HG02571 (cell line): Measurements from ENCODE around the gene FAM184A.
A peak's percentile ranks its signal among the peaks of the same experiment; 100 is the strongest.
"Not testable (repeated sequence)": the region's sequence is repeated elsewhere in the genome, so short reads cannot be mapped to it uniquely, and the experiment has no call there.

ENCODE experiments used
- ATAC-seq: cut with Tn5 transposase; IDR thresholded peaks from one replicate; pipeline ENCODE4 v1.9.1; 2021; ENCODE audit warnings: mild to moderate bottlenecking, moderate library complexity; ENCODE audit not compliant: unreplicated experiment

FAM184A gene, protein sequence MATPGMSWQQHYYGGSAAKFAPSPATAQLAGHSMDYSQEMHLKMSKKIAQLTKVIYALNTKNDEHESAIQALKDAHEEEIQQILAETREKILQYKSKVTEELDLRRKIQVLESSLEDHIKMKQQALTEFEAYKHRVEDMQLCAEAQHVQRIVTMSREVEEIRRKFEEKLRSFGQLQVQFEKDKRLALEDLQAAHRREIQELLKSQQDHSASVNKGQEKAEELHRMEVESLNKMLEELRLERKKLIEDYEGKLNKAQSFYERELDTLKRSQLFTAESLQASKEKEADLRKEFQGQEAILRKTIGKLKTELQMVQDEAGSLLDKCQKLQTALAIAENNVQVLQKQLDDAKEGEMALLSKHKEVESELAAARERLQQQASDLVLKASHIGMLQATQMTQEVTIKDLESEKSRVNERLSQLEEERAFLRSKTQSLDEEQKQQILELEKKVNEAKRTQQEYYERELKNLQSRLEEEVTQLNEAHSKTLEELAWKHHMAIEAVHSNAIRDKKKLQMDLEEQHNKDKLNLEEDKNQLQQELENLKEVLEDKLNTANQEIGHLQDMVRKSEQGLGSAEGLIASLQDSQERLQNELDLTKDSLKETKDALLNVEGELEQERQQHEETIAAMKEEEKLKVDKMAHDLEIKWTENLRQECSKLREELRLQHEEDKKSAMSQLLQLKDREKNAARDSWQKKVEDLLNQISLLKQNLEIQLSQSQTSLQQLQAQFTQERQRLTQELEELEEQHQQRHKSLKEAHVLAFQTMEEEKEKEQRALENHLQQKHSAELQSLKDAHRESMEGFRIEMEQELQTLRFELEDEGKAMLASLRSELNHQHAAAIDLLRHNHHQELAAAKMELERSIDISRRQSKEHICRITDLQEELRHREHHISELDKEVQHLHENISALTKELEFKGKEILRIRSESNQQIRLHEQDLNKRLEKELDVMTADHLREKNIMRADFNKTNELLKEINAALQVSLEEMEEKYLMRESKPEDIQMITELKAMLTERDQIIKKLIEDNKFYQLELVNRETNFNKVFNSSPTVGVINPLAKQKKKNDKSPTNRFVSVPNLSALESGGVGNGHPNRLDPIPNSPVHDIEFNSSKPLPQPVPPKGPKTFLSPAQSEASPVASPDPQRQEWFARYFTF

DNA sequence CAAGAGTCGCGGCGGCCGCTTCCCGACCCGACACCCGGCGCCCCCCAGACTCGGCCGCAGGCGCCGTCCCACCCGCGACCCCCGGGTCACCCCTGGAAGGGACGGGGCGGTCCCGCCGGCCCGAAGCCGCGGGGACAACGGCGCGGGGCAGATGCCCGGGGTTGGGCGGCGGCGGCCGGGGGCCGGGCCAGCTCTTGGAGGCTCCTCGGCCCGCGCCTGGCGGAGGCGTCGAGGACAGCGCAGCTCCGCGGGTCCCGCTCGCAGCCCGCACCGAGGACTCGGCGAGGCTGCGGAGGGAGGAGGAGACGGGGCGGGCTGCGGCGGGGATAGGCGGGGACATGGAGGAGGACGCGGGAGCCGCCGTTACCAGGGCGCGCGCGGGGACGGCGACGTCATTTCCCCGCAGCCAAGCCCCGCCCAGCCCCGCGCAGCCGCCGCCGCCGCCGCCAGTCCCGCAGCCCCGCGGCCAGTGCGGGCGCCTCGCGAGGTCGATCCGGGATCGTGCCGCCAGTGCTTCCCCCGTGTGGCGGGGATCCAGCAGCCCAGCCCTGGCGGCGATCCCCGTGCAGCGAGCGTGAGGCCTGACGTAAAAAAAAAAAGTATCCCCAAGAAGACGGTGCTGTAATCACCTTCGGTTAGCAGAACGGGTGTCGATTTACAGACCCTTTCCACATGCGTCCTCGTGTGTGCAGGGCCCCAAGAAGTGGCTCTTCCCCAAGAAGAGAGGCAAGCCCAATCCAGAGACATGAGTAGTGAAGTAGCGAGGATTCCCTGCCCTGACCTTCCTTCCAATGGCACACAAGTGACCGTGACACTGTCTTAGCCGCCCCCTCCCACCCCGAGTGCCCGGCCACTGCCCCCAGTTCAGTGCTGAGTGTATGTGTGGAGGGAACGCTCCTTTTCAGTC is at the start of gene FAM184A:
Gene FAM184A, minus strand, starts transcription at position 289 of the 907 bp plus-strand sequence. CDS start 365 bp downstream, outside the sequence.
- peak; percentile 64 for ATAC-seq

DNA sequence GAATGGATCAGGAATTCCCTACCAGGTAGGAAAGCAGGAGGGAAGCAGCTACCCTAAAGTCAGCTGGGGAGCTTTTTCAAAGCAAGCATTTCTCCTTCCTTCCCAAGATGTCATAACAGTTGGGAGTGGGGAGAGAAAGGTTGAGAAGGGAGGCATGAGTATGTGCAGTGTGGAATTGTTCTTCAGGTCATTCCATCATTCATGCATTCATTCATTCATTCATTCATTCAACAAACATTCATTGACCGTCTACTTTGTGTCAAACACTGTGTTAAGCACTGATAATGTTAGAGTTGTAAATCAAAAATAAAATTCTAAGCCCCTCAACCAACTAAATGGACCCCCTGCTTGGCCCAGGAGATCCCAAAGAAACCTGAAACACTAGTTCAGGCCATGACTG is 49.2 kb upstream of the FAM184A start:
- no peak for ATAC-seq

DNA sequence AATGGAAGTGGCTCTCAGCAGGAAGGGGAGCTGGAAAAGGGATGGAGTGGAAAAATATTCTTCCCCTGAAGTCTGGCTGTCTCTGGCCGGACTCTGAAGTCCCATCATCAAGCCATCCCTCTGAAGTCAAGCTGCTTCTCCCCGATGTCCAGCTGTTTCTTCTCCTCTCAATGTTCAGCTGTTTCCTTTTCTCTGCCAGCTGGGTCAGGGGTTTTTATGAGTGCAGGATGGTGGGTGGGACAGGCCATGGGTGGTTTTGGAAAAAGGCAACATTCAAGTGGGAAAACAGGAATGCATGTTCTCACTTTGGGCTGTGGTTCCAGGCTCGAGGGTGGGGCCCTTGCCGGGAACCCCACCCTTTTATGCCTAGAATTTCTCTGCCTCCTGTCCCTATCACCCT is 48.4 kb upstream of the FAM184A start:
- no peak for ATAC-seq

DNA sequence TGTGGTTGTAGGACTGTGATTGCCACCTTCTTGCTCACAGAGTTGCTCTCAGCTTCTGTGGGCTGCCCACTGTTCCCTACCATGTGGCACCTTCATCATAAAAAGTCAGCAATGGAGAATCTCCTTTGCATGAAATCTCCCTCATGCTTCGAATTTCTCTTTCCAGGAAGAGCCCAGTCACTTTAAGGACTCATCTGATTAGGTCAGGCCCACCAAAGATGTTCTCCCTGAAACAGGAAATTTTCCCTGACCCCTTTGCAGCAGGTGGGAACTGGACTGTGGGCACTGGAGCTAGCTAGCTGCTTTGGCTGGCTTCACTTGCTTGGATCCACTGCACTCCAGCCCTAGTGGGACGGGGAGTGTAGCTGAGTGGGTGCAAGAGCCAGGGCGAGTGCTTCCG is 47.7 kb upstream of the FAM184A start:
- ATAC-seq, result no peak

DNA sequence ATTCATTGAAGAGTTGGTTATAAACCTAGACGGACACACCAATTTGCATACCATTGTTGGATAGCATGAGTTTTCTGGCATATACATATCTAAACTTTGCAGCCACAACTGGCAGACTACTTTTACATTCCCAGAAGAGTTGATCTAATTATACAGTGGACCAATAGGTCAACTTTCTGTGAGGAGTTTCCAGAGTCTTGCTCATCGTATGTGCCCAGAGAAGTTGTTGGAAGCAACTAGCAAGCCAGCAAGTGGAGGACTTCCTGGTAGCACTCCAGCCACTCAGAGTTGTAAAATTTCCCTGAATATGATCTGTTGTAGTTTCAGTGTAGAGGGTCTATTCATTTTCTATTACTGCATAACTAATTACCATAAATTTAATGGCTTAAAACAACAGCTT is 47.1 kb upstream of the FAM184A start:
- no peak for ATAC-seq

DNA sequence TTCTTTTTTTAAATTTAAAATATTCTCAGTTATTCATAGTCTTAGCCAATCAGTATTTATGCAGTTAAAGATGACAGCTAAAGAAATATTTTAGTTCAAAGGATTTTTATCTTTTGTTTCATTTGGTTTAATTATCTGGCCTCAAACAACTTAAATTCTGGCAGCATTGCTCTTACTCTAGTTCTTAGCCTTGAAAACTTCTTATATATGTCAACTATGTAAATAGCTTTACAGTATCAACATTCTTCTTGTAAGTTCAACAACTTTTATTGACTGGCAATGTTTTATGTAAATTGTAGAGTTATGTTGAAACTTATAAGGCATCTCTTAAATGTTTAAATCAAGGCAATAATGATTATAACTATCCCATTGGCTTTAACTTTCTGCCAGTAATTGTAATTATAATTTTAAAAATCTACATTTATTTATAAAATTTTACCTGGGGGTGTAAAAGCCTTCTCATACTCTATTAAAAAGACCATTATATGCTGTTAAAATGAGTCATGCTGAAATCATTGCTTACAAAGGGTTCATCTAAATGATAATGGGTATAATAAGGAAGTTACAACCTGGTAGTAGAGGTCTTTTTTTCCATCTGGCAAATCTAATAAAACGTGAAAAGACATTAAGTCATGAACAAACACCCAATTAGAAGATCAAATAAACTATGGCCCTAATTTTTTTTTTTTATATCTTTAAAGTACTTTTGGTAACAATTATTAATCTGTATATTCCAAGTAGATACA is 45.8 kb upstream of the FAM184A start:
- no peak for ATAC-seq

DNA sequence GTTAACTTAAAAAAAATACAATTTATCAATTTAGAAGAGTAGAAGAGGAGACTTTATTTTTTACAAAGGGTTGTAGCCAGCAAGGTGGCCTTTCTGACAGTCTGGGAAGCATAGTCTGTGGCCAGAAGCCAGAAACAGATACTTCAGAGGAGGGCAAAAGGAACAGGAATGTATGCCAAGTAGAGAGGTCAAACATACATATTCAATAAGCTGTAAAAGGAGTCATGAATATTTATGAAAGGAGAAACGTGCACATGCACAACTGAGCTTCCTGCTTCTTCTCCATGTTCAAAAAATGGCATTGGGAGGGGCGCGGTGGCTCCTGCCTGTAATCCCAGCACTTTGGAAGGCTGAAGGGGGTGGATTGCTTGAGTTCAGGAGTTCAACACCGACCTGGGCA is 43.9 kb upstream of the FAM184A start:
- no peak for ATAC-seq

DNA sequence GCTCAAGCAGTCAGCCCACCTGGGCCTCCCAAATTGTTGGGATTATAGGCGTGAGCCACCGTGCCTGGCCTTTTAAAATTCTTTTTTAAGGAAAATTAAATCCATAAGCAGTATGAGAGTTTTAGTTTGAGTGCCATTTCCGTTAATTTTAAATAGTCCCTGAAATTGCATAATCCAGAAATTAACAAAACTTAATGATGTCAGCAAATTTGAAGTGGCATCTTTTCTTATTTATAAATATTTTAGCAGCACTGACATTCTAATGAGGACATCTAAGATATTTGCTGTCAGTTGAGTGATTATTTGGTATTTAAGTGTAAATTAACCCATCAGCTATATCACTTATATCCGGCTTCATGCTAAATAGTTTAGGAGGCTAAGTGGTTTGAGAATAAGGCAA is 42.9 kb upstream of the FAM184A start:
- ATAC-seq, result no peak

DNA sequence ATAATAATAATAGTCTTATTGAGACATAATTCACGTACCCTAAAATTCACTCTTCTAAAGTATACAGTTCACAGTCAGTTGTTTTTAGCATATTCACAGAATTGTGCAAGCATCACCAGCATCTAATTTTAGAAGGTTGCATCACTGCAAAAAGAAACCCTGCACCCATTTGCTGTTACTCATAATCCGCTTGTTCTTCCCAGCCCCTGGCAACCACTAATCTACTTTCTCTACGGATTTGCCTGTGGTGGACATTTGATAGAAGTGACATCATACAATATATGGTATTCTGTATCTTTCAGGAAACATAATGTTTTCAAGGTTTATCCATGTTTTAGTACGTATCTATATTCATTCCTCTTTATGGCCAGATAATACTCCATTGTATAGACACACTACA is 41.5 kb upstream of the FAM184A start:
- ATAC-seq, result no peak

DNA sequence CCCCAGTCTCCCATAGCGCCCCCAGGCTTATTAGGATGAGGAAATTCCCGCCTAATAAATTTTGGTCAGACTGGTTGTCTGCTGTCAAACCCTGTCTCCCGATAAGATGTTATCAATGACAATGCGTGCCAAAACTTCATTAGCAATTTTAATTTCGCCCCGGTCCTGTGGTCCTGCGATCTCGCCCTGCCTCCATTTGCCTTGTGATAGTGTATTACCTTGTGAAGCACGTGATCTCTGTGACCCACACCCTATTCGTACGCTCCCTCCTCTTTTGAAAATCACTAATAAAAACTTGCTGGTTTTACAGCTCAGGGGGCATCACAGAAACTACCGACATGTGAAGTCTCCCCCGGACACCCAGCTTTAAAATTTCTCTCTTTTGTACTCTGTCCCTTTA is 40.6 kb upstream of the FAM184A start:
- ATAC-seq, result not testable (repeated sequence)

DNA sequence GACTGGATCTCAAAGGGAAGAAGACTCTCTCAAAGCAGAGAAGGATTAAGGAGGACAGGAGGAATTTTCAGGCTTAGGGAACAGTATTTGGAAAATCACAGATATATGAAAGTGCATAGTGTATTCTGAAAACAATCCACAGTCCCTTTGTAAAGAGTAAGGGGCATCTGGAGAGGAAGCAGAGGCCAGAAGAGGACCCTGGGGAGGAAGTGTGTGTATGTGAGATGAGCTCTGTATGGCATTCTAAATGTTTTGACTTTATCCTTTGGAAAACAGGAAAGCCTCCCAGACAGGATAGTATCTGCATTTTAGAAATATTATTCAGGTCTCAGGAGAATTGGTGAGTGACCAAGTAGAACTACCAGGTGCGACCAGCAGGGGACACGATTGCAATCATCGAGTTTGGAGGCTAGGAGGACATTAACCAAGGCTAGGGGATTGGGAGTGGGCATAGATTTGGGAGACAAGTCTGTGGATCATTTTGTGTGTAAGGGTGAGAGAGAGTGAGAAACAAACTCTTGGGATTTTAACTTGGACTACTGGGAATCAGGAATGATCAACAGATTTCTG is 38.3 kb upstream of the FAM184A start:
- no peak for ATAC-seq

DNA sequence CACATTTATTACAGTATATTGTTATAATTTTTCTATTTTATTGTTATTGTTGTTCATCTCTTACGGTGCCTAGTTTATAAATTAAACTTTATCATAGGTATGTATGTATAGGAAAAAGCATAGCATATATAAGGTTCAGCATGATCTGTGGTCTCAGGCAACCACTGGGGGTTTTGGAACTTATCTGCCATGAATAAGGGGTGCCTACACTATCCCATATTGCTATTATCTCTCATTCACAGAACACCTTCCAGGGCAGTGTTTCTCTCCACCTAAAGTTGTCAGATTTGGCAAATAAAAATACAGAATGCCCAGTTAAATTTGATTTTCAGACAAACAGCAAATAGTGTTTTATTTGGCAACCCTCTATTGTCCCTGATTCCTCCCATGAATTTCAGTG is 35.5 kb upstream of the FAM184A start:
- no peak for ATAC-seq

DNA sequence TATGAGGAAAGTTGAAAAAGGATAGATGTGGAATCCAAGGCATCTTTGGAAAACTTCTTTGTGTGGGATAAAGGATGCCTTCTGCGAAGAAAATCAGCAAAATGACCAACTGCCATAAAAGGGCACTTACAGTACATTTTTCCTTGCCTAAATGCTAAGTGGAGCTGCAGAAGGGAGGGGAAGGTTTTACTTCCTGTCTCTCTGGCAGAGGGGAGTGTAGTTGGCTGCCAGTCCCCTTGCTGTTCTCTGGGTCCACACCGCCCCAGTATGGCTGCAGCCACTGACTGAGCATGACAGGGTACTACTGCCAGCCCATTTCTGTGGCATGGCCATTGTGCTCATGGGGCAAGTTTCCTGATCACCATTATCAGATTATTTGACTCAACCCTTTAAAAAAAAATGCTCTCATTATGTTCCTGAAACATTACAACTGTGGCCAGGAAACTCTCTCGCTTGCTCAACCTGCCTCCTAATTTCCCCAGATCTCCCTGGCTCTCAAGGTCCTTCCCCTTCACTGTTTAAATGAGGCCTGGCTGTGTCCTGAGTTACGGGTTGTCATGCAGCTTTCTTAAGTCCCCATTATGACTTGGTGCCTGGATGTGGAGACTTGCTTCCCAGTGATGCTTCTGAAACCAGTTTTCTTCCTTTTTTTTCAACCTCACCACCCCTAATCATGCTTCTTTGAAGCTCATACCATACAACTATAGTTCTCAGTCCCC is 34.5 kb upstream of the FAM184A start:
- ATAC-seq, result no peak

DNA sequence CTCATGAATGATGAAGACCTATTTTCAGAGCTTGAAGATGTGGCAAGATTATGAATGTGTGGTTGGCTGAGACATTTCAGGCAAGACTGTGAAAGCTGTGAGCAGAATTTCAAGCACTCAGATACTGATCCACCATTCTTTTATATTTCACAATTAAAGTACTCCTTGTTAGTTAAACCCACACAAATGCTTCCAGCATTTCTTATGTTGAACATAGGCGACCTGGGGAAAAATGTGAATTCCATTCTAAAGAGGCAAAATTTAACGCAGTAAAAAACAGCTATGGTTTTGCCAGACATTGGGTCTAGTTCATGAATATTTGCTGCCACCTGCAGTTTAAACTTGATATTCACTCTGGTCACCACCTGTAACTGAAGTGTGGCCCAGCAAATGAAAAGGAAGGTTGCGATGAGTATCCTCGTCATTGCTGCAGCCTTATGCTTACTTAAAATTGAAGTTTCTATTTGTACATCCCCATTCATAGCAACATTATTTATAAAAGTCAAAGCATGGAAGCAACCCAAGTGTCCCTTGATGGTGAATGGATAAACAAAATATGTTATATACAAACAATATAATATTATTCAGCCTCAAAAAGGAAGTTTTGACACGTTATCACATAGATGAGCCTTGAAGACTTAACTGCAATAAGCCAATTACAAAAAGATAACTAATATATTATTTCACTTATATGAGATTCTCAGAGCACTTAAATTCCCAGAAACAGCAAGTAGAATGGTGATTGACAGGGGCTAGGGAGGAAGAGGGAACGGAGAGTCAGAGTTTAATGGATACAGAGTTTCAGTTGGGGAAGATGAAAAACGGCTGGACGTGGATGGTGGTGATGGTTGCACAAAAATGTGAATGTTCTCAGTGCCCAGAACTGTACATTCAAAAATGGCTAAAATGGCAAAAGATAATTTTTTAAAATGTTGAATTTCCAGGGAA is 32.4 kb upstream of the FAM184A start:
- ATAC-seq, result peak; percentile 75

DNA sequence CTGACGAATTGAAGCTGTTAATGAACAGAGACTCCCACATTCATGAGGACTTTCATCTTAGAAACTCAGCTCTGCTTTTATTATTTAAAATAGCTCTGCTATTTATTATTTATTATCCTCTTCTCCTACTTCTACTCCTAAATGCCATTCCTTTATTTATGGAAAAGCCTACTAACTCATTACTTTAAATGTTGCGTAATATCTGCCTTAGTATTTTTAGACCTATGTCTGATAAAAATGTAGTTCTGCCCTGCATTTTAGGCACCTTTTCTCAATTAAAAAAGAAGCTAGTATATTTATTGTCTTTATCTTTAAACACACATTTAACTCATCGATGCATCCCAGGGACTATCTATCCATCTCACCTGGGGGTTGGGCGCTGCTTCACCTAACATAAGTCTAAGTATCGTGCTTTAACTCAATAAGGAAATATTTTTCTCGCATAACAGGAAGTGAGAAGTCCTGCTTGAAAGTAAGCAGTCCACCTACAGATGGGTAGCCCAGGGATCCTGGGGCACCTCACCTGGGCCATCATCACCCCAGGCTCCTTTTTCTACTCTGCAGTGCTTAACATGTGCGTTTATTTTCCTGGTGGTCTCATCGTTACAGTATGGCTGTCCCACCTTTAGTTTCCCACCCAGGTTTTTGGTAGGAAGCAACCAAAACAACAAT is 31.3 kb upstream of the FAM184A start:
- ATAC-seq, result no peak

DNA sequence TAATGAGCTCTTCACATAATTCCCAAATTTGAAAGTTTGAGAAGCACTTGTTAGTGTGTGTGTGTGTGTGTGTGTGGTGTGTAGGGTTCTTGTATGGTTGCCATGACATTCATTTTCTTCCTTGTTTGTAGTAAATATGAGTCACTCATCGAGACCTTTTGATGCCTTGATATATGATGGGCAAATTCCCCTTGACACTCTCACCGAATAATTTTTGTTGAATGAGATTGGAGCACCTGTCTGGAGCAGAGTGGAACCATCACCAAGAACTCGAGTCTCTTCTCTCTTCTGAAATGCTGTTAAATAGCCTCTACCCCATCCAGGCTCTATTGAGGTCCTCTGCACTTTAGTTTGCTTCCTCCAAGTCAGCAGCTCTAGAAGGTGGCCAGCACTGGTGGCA is 29.6 kb upstream of the FAM184A start:
- no peak for ATAC-seq

DNA sequence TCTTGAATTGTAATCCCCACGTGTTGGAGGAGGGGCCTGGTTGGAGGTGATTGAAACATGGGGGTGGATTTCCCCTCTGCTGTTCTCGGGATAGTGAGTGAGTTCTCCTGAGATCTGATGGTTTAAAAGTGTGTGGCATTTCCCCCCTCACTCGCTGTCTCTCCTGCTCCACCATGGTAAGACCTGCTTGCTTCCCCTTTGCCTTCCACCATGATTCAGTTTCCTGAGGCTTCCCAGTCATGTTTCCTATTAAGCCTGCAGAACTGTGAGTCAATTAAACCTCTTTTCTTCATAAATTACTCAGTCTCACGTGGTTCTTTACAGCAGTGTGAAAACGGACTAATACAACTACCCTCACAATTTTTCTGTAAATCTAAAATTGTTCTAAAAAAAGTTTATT is 26.8 kb upstream of the FAM184A start:
- ATAC-seq, result no peak
